Measurements from ENCODE around the gene GAS5.

DNA sequence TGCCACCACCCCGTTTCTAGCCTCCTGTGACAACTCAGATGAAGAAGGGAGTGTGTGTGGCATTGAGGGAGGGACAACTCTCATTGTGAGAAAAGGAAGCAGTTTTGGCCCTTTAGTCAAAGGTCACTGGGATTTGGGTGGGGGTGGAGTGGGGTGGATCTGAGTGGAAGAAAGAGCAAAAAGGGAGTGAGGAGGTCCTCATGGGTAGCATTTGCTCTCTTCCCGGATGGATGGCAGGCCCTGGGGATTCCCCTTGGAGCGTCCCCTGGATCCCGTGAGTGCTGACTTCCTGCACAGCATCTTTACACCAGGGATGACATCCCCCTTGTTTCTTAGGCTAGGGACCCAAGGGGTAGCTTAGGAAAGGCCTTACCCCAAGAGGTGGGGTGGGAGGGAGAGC lies 48.9 kb upstream of the GAS5 start:
- TF ChIP-seq, protein P1, sequence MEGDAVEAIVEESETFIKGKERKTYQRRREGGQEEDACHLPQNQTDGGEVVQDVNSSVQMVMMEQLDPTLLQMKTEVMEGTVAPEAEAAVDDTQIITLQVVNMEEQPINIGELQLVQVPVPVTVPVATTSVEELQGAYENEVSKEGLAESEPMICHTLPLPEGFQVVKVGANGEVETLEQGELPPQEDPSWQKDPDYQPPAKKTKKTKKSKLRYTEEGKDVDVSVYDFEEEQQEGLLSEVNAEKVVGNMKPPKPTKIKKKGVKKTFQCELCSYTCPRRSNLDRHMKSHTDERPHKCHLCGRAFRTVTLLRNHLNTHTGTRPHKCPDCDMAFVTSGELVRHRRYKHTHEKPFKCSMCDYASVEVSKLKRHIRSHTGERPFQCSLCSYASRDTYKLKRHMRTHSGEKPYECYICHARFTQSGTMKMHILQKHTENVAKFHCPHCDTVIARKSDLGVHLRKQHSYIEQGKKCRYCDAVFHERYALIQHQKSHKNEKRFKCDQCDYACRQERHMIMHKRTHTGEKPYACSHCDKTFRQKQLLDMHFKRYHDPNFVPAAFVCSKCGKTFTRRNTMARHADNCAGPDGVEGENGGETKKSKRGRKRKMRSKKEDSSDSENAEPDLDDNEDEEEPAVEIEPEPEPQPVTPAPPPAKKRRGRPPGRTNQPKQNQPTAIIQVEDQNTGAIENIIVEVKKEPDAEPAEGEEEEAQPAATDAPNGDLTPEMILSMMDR (IDR thresholded peaks at IDR 0.05; ENCODE audit: low read depth, low read length, missing input control) = no peak
- TF ChIP-seq, protein P2, sequence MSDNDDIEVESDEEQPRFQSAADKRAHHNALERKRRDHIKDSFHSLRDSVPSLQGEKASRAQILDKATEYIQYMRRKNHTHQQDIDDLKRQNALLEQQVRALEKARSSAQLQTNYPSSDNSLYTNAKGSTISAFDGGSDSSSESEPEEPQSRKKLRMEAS (IDR thresholded peaks at IDR 0.05) = no peak
- TF ChIP-seq SP1 (IDR thresholded peaks at IDR 0.05) (no peak), JUND (IDR thresholded peaks at IDR 0.05) (no peak), RAD21 (IDR thresholded peaks at IDR 0.05) (no peak), EGR1 (IDR thresholded peaks at IDR 0.05; ENCODE audit: low read depth in 2 of 2) (no peak), GABPA (IDR thresholded peaks at IDR 0.05 in 1 of 2, conservative IDR thresholded peaks at IDR 0.05 in 1 of 2) (no peak), TAF1 (conservative IDR thresholded peaks at IDR 0.05) (no peak), YY1 (IDR thresholded peaks at IDR 0.05) (no peak)
- TF ChIP-seq, protein P3, sequence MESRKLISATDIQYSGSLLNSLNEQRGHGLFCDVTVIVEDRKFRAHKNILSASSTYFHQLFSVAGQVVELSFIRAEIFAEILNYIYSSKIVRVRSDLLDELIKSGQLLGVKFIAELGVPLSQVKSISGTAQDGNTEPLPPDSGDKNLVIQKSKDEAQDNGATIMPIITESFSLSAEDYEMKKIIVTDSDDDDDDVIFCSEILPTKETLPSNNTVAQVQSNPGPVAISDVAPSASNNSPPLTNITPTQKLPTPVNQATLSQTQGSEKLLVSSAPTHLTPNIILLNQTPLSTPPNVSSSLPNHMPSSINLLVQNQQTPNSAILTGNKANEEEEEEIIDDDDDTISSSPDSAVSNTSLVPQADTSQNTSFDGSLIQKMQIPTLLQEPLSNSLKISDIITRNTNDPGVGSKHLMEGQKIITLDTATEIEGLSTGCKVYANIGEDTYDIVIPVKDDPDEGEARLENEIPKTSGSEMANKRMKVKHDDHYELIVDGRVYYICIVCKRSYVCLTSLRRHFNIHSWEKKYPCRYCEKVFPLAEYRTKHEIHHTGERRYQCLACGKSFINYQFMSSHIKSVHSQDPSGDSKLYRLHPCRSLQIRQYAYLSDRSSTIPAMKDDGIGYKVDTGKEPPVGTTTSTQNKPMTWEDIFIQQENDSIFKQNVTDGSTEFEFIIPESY (IDR thresholded peaks at IDR 0.05) = no peak
- TF ChIP-seq, protein P4, sequence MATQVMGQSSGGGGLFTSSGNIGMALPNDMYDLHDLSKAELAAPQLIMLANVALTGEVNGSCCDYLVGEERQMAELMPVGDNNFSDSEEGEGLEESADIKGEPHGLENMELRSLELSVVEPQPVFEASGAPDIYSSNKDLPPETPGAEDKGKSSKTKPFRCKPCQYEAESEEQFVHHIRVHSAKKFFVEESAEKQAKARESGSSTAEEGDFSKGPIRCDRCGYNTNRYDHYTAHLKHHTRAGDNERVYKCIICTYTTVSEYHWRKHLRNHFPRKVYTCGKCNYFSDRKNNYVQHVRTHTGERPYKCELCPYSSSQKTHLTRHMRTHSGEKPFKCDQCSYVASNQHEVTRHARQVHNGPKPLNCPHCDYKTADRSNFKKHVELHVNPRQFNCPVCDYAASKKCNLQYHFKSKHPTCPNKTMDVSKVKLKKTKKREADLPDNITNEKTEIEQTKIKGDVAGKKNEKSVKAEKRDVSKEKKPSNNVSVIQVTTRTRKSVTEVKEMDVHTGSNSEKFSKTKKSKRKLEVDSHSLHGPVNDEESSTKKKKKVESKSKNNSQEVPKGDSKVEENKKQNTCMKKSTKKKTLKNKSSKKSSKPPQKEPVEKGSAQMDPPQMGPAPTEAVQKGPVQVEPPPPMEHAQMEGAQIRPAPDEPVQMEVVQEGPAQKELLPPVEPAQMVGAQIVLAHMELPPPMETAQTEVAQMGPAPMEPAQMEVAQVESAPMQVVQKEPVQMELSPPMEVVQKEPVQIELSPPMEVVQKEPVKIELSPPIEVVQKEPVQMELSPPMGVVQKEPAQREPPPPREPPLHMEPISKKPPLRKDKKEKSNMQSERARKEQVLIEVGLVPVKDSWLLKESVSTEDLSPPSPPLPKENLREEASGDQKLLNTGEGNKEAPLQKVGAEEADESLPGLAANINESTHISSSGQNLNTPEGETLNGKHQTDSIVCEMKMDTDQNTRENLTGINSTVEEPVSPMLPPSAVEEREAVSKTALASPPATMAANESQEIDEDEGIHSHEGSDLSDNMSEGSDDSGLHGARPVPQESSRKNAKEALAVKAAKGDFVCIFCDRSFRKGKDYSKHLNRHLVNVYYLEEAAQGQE (IDR thresholded peaks at IDR 0.05) = no peak

Measured in liver (tissue), 3 donors.